NT2/D1 (cell line): ENCODE measurements around the gene DPEP1.

Source experiments
- SUZ12 ChIP-seq: IDR thresholded peaks from 2 replicates; pipeline ENCODE4 v1.6.1; 2011; ENCODE audit not compliant: insufficient read length, insufficient read depth; ENCODE audit errors: extremely low read depth
- YY1 ChIP-seq: IDR thresholded peaks from 2 replicates; pipeline ENCODE4 v1.6.1; 2011; ENCODE audit not compliant: insufficient read length, insufficient read depth
- ZNF274 ChIP-seq: IDR thresholded peaks from 2 replicates; pipeline ENCODE4 v1.6.1; 2011; ENCODE audit warnings: mild to moderate bottlenecking, low read depth, low read length

DNA sequence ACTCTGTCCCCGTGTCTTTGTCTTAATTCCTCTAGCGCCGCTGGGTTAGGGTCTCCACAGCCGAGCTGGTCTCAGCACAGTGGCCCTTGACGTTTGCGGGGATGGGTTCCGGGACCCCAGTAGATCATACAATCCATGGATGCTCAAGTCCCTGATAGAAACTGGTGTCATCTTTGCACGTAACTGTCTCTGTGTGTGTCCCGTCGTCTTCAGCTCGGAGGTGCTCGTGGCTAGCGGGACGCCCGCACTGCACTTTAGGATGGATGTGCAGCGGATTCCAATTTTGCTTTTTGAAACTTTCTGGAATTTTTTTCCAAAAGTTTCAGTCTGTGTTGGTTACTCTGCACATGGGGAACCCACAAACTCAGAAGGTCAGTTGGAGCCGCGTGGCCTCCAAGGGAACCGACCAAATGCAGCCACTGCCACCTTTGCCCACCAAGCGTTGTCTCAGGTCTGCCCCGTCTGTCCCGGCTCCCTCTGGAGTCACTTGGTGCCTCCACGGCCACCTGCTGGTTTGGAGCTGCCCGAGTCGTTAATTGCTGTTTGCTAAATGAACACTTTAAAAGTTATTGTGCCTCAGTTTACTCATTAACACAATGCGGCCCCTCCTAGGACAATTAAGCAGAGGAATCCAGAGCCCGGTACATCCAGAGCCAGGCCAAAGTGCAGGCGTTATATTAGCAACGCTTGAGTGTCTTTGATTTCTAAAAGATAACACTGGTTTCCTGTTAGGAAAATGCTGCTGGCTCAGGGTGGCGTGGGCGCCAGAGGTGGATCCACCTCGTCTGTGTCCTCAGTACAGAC, 5.3 kb upstream of the DPEP1 start:
- TF ChIP-seq YY1 (no peak), SUZ12 (no peak), ZNF274 (no peak)
